Tibial artery (tissue), 4 donors: Measurements from ENCODE around the gene USF3.

Source experiments
- DNase-seq, 2 donors: peaks; one replicate each; pipeline ENCODE4 v3.0.0-alpha.2; 2019
- H3K27ac ChIP-seq, 2 donors: fragments of 200-600 bp; sonication (generic) in 1 of 2; 1 replicate in 1 of 2; 2 replicates in 1 of 2; pipeline ENCODE4 v1.5.1; 2018 to 2019; ENCODE audit warnings: mild to moderate bottlenecking in 1 of 2
- H3K27me3 ChIP-seq, 2 donors: fragments of 200-600 bp; sonication (generic) in 1 of 2; one replicate each; pipeline versions ENCODE4 v1.5.1 to v1.6.0; 2016 to 2019
- H3K36me3 ChIP-seq, 3 donors: fragments of 200-600 bp; sonication (generic) in 2 of 3; one replicate each; pipeline ENCODE4 v1.5.1; 2016 to 2019; ENCODE audit warnings: mild to moderate bottlenecking in 2 of 3
- H3K4me1 ChIP-seq, 4 donors: fragments of 200-600 bp; sonication (generic) in 2 of 4; 1 replicate in 3 of 4; 2 replicates in 1 of 4; pipeline ENCODE4 v1.5.1; 2016 to 2019
- H3K4me3 ChIP-seq, 2 donors: fragments of 200-600 bp; sonication (generic) in 1 of 2; 1 replicate in 1 of 2; 2 replicates in 1 of 2; pipeline ENCODE4 v1.5.1; 2018 to 2019; ENCODE audit warnings: mild to moderate bottlenecking in 2 of 2
- H3K9me3 ChIP-seq, 3 donors: fragments of 200-600 bp; sonication (generic) in 1 of 3; one replicate each; pipeline ENCODE4 v1.5.1; 2016 to 2019
- CTCF ChIP-seq, 2 experiments: fragments of 200-600 bp in 1 of 2; fragments of 450-650 bp in 1 of 2; IDR thresholded peaks; one replicate each; pipeline ENCODE4 v1.5.1; 2017 to 2019; ENCODE audit warnings: antibody characterized with exemption in 2 of 2, mild to moderate bottlenecking in 1 of 2, moderate library complexity in 1 of 2
- intact Hi-C: fragments of 100-400 bp; cut with DNase I; formaldehyde crosslinking; loops from one replicate; pipeline ENCODE4 v1.15.0; 2023; ENCODE audit warnings: low total_unique reads

USF3 gene

GRCh38 chr3:113628316-113628715, 68.1 kb downstream of the USF3 start:
- Histone ChIP-seq H3K9me3 (no peaks in the 10 kb centered on the region), H3K27ac (no peak overlapping the region), H3K4me1 (peaks cover 0 to 9% (median 4%) of the 10 kb centered on the region in 4 donors), H3K4me3 (no peak overlapping the region), H3K27me3 (no peaks in the 10 kb centered on the region), H3K36me3 (peaks cover 0 to 9% (median 0%) of the 10 kb centered on the region in 3 donors)
- DNase-seq: no peak
- TF ChIP-seq CTCF (IDR thresholded peaks at IDR 0.05): no peak
- intact Hi-C loops: no loop called here

- DNase-seq: peak in 1 of 2 donors; percentile 49
- Histone ChIP-seq H3K4me3 (no peak overlapping the region), H3K4me1 (peaks cover 0 to 10% (median 4%) of the 10 kb centered on the region in 4 donors), H3K27ac (no peak overlapping the region), H3K9me3 (no peaks in the 10 kb centered on the region), H3K27me3 (no peaks in the 10 kb centered on the region), H3K36me3 (peaks cover 0 to 9% (median 0%) of the 10 kb centered on the region in 3 donors)
- peak; percentile 62 to 68 for TF ChIP-seq CTCF (IDR thresholded peaks at IDR 0.05)
- intact Hi-C loops: no loop called here
Measured at GRCh38 chr3:113626503-113627371, 69.7 kb downstream of the USF3 start.

GRCh38 chr3:113625834-113626233, 70.6 kb downstream of the USF3 start:
- no peak for DNase-seq
- no peak overlapping the region for H3K4me3 ChIP-seq
- no peak for TF ChIP-seq CTCF (IDR thresholded peaks at IDR 0.05)
- H3K4me1 ChIP-seq: peaks cover 0 to 10% (median 4%) of the 10 kb centered on the region in 4 donors
- no peaks in the 10 kb centered on the region for H3K27me3 ChIP-seq
- peaks cover 0 to 9% (median 0%) of the 10 kb centered on the region in 3 donors for H3K36me3 ChIP-seq
- H3K27ac ChIP-seq: no peak overlapping the region
- intact Hi-C loops: no loop called here
- H3K9me3 ChIP-seq: no peaks in the 10 kb centered on the region

- Histone ChIP-seq H3K27ac (no peak overlapping the region), H3K4me3 (peak overlapping the region in 1 of 2 donors; percentile 37), H3K36me3 (peaks cover 0 to 9% (median 0%) of the 10 kb centered on the region in 3 donors), H3K27me3 (no peaks in the 10 kb centered on the region), H3K4me1 (peaks cover 0 to 10% (median 4%) of the 10 kb centered on the region in 4 donors), H3K9me3 (no peaks in the 10 kb centered on the region)
- no peak for DNase-seq
- TF ChIP-seq CTCF (IDR thresholded peaks at IDR 0.05): no peak
- intact Hi-C loops: loop anchor here (5.0 kb wide), 1 partner anchor 127 kb away; no protein-coding TSS in a partner anchor
Measured at GRCh38 chr3:113623811-113624210, 72.6 kb downstream of the USF3 start.

- no peak for TF ChIP-seq CTCF (IDR thresholded peaks at IDR 0.05)
- Histone ChIP-seq H3K36me3 (peaks cover 0 to 7% (median 0%) of the 10 kb centered on the region in 3 donors), H3K27ac (no peak overlapping the region), H3K4me3 (peak overlapping the region; percentile 15 to 37), H3K9me3 (no peaks in the 10 kb centered on the region), H3K27me3 (no peaks in the 10 kb centered on the region), H3K4me1 (peaks cover 0 to 10% (median 4%) of the 10 kb centered on the region in 4 donors)
- DNase-seq: no peak
- intact Hi-C loops: loop anchor here (5.0 kb wide), 1 partner anchor 126 kb away; no protein-coding TSS in a partner anchor
Measured at GRCh38 chr3:113623324-113623723, 73.1 kb downstream of the USF3 start.
